Fibroblast of pulmonary artery (primary cell): Measurements from ENCODE around the gene C1QTNF8.

Experiments used
- DNase-seq: peaks from one replicate; pipeline ENCODE4 v3.0.0-alpha.2; 2010; ENCODE audit warnings: low read depth
- H3K4me3 ChIP-seq: replicated peaks from 2 replicates; pipeline ENCODE4 v1.5.1; 2011; ENCODE audit warnings: low read depth, mild to moderate bottlenecking, control low read depth, low read length, moderate library complexity
- TF ChIP-seq, protein P1 (sequence below): IDR thresholded peaks from 2 replicates; pipeline ENCODE4 v1.5.1; 2011; ENCODE audit warnings: mild to moderate bottlenecking, control low read depth, low read length, inconsistent platforms; ENCODE audit errors: missing control alignments

Gene C1QTNF8

DNA sequence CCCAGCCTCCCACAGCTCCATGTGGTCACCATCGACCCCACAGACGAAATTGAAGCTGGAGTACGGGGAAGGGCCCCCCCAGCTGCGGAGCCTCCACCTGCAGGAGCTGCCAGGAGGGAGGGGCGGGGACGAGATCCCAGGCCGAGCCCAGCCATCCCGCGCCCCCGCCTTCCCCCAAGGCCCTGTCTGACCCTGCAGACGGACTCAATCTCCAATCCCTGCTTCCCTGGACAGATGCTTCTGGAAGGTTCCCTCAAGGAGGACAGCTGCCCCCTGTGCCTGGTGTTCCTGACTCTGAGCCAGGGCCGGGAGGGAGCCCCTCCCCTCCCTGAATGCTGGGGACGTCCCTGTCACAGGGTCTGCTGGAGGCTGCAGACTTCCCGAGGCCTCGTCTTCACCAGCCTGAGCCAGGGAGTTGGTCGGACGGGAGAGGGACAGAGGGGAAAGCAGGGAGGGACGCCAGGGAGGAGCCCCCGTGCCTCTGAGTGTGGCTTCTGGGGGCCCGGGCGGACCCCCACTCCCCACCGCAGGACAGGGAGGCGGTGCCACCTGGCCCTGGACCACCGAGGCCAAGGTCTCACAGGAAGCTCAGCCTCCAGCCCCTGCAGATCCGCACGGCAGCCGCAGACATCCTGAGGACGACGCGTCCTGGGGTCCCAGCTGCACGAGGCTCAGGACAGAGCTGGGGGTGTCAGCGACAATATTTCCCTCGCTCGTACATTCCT lies 21.3 kb upstream of the C1QTNF8 start:
- H3K4me3 ChIP-seq: no peak overlapping the region
- TF ChIP-seq, protein P1, sequence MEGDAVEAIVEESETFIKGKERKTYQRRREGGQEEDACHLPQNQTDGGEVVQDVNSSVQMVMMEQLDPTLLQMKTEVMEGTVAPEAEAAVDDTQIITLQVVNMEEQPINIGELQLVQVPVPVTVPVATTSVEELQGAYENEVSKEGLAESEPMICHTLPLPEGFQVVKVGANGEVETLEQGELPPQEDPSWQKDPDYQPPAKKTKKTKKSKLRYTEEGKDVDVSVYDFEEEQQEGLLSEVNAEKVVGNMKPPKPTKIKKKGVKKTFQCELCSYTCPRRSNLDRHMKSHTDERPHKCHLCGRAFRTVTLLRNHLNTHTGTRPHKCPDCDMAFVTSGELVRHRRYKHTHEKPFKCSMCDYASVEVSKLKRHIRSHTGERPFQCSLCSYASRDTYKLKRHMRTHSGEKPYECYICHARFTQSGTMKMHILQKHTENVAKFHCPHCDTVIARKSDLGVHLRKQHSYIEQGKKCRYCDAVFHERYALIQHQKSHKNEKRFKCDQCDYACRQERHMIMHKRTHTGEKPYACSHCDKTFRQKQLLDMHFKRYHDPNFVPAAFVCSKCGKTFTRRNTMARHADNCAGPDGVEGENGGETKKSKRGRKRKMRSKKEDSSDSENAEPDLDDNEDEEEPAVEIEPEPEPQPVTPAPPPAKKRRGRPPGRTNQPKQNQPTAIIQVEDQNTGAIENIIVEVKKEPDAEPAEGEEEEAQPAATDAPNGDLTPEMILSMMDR: no peak
- DNase-seq: no peak

DNA sequence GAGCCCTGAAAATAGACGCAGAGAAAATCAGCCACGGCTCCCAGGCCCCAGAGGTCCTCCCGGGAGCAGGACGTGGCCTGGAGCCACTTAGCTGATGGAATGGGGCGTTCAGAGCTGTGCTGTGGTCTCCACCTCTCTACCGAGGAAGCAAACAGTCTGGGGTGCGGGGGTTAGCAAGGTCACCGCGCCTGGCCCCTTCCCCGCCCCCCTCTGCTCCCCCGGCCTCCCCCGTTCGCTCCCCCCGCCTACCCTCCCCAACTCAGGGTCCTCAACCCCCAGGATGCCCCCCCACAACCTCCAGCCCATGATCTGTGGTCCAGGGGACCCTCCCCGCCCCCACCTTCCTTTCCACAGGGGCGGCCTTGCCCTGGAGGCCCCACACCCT lies 20.6 kb upstream of the C1QTNF8 start:
- H3K4me3 ChIP-seq: no peak overlapping the region
- TF ChIP-seq, protein P1: no peak
- DNase-seq: no peak

DNA sequence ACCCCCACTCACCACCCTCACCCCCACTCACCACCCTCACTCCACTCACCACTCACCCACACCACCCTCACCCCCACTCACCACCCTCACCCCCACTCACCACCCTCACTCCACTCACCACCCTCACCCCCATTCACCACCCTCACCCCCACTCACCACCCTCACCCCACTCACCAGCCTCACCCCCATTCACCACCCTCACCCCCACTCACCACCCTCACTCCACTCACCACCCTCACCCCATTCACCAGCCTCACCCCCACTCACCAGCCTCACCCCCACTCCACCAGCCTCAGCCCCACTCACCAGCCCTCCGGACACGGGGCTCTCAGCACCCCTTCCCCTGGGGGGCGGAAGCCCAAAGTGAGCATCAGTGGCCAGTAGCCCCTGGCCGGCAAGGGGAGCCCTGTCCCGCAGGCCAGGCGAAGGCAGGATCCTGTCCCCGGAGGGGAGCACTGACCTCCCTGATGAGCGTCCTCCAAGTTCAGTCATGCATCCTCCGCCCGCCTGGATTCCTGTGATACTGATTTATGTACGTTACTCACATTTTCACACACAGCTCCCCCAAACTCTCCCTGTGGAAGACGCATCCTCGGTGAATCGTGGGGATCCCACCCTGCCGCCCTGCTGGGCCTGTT lies 18.0 kb upstream of the C1QTNF8 start:
- TF ChIP-seq, protein P1: no peak
- DNase-seq: no peak
- H3K4me3 ChIP-seq: no peak overlapping the region

- no peak for DNase-seq
- no peak overlapping the region for H3K4me3 ChIP-seq
- TF ChIP-seq, protein P1: no peak
Measured at GRCh38 chr16:1113489-1113888, 17.4 kb upstream of the C1QTNF8 start.

DNA sequence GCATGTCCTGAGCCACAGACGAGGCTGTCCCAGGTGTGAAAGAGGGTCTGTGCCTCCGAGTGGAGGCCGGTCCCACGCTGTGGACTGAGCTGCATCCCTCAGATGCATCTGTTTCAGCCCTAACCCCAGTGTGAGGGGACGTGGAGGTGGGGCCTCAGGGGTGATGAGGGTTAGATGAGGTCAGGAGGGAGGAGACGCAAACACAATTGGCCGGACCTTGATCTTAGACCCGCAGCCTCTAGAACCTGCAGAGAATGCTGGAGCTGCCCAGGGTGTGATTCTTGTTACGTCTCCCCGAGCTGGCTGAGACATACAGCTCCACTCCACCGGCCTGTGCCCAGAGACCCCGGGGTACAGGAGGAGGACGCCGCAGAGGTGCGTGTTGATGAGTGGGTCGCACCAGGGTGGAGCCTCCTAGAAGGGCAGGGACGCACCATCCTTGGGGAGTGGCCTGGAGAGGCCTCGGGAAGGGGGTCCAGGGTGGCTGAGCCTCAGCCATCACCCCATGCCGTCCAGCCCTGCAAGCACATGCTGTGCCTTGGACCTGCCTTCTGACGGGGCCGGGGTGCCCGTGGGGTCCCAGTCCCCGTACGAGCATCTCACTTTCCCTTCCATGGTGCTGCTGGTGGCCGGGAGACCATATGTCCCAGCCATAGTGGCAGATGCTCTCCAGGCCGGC lies 16.6 kb upstream of the C1QTNF8 start:
- TF ChIP-seq, protein P1: no peak
- DNase-seq: no peak

GRCh38 chr16:1109648-1110047 lies 13.6 kb upstream of the C1QTNF8 start:
- no peak overlapping the region for H3K4me3 ChIP-seq
- TF ChIP-seq, protein P1: no peak
- no peak for DNase-seq

More for the DNA sequence above, 16.6 kb upstream of the C1QTNF8 start:
- no peak overlapping the region for H3K4me3 ChIP-seq
